ENCODE data around the gene SHROOM3.

DNA sequence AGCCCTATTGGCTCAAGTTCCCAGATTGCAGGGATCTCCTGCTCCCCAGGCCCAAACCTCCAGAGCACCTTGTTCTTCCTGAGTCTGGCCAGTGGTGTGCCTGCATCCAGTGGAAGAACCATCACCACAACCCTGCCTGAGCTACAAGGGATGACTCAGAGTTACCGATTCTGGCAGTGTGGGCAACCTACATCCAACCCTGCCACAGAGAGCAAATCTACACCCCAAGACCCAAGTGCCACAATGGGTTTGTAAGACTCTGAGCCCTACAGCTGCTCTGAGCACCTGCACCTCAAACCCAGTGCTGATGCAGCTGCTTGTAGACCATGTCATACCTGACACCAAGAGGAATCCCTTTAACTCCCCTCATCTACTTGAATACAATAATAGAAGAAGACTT, 352.9 kb downstream of the SHROOM3 start:
- TF ChIP-seq POLR2A (IDR thresholded peaks at IDR 0.05) = no peak
- TF ChIP-seq, protein P1, sequence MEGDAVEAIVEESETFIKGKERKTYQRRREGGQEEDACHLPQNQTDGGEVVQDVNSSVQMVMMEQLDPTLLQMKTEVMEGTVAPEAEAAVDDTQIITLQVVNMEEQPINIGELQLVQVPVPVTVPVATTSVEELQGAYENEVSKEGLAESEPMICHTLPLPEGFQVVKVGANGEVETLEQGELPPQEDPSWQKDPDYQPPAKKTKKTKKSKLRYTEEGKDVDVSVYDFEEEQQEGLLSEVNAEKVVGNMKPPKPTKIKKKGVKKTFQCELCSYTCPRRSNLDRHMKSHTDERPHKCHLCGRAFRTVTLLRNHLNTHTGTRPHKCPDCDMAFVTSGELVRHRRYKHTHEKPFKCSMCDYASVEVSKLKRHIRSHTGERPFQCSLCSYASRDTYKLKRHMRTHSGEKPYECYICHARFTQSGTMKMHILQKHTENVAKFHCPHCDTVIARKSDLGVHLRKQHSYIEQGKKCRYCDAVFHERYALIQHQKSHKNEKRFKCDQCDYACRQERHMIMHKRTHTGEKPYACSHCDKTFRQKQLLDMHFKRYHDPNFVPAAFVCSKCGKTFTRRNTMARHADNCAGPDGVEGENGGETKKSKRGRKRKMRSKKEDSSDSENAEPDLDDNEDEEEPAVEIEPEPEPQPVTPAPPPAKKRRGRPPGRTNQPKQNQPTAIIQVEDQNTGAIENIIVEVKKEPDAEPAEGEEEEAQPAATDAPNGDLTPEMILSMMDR (IDR thresholded peaks at IDR 0.05) = no peak
